GM21576 (cell line): Measurements from ENCODE around the gene PVALEF.
"Not testable (repeated sequence)": the region's sequence is repeated elsewhere in the genome, so short reads cannot be mapped to it uniquely, and the experiment has no call there.

Experiments
- ATAC-seq: cut with Tn5 transposase; IDR thresholded peaks from one replicate; pipeline ENCODE4 v1.9.1; 2021; ENCODE audit warnings: mild to moderate bottlenecking, moderate library complexity; ENCODE audit not compliant: unreplicated experiment

The PVALEF gene

DNA sequence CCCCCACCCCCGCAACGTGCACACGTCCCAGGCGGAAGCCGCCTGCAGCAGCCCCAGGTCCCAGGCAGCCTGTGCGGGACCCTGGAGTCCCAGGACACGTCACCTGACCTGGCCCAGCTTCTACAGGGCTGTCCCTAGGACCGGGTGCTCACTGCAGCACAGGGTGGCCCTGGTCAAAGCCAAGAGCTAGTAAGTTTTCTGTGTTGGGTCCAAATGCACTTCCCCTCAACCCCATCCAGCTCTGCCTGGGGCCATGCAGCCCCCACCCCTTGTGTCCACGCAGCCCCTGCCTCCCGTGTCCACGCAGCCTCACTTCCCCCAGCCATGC lies 22.1 kb upstream of the PVALEF start:
- no peak for ATAC-seq

DNA sequence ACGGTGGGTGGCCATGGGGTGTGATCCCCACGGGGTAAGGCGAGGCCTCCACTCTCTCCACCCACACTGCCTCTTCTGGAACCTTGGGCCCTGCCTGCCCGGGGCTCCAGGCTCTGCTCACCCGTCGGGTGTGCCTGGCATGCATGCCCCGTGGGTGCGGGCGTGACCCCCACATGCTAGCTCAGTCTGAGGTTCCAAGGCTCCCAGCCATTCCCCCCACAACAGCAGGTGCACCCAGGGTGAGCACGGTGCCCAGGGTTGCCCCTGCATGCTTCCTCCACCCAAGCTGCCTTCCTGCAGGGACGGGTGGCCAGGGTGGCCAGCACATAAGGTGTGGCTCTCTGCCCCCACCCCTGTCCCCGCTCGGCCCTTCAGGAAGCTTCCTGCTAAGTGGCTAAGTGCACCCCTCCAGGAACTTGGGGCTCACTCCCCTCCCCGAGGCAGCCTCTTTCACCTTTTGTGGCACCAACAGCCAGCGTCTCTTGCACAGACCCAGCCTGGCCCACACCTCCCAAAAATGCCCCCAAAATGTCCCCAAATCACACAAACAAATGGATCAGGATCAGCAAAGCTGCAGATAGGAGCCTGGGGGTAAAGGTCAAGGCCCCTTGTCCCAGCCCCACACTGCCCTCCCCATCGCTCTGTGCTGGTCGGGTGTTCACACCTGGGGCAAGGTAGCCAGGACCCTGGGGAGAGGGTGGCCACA lies 21.4 kb upstream of the PVALEF start:
- no peak for ATAC-seq

DNA sequence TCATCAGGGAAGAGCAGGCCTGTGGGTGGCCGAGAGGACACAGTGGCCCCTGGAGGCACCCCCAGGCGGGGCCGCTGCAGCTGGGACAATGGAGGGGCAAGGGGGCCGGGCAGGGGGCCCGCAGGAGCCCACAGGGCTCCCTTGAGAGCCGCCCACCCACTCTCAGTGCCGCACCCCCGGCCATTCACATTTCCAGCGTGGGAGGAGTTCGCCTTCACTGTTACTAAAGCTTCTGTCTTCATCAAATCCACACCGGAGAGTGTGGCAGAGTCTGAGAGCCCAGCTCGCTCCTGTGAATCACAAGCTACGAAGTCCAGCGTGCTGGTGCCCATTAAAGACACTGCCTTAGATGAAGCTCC lies 20.9 kb upstream of the PVALEF start:
- ATAC-seq = no peak

GRCh38 chr17:81146208-81146607 lies 19.1 kb upstream of the PVALEF start:
- ATAC-seq = not testable (repeated sequence)

- no peak for ATAC-seq
These were observed 17.6 kb upstream of the PVALEF start for GRCh38 chr17:81147701-81148100.

- no peak for ATAC-seq
These were observed 16.7 kb upstream of the PVALEF start for GRCh38 chr17:81148571-81148970.

DNA sequence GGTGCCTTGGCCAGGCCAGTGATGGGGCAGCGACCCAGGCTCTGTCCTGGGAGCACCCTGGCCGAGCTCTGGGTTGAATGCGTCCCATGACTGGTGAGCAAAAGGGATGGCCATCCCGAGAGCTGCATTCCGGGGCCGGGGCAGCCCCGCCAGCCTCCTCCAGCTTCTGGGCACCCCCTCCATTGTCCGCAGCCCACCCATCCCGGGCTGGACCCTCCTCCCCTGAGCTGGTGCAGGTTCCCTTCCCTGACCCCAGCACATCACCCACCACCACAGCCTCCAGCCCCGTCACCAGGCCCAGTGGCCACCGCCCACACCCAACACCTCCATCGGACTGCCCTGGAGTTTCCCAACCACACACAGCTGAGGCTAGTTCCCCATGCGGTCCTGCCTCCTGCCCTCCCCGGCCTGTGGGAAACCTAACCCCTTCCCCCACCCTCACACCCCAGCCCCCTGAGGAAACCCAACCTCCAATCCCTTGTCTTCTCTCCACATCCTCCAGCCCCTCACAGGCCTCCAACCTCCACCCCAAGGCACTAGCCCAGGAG lies 16.2 kb upstream of the PVALEF start:
- no peak for ATAC-seq

DNA sequence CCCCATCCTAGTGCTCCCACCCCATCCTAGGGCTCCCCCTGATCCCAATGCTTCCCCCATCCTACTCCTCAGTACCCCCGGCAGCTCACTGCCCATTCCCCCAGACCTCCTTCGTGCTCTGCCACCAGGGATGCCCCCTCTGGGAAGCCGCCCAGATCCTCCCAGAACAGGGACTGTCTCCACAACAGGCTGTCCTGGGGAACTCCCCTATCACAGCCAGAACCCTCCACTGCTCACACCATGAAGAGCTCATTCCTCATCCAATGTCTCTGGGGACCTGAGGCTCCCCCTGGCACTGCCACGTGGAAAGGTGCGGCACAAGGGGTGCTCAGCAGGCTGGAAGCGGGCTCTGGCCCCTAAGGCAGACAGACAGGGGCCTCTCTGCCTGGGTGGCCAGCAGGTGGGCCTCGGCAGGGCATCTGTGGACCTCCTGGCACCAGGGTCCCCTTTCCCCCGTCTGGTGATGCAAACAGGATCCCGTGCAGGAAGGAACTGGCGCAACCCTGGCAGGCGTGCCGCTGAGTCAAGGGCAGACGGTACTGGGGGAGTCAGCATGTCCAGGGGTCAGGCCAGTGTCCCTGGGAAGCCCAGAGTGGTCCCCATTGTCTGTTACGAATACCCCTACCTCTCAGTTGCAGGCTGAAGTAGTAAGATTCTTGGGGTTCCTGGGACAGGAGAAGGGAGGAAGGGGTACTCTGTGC lies 14.8 kb upstream of the PVALEF start:
- ATAC-seq = no peak

DNA sequence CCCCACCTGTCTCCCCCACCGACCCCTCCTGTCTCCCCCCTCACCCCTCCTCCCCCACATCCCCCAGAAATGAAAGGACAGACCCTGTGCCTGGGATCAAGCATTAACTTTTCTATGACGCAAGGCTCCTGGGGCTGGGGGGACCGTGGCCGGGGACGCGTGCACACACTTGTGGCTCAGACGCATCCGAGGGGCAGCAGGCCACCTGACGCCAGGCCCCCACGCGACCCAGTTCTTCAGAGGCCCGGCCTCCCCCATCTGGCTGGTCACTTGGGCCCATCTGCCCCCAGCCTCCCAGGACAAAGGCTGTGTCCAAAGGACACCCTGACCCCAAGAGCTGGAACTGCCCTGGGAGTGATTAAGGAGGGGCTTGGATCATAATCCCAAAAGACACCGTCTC lies 14.0 kb upstream of the PVALEF start:
- no peak for ATAC-seq

DNA sequence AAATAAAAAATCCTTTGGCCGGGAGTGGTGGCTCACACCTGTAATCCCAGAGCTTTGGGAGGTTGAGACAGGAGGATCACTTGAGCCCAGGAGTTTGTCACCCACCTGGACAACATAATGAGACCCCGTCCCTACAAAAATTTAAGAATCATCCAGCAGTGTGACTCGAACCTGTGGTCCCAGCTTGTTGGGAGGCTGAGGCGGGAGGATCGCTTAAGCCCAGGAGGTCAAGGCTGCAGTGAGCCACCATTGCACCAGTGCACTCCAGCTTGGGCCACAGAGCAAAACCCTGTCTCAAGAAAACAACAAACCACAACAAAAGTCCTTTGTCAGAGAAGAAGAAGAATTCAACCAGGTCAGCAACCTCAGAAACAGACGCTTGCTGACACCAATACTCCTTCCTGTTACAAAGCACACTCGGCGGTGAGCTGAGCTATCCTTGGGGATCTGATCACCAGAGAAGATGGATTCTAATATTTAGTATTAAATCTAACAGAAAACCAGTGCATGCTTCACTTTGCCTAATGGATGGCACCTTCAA lies 12.9 kb upstream of the PVALEF start:
- ATAC-seq = no peak

- ATAC-seq = no peak
These were observed 11.9 kb upstream of the PVALEF start for GRCh38 chr17:81153340-81153803.

DNA sequence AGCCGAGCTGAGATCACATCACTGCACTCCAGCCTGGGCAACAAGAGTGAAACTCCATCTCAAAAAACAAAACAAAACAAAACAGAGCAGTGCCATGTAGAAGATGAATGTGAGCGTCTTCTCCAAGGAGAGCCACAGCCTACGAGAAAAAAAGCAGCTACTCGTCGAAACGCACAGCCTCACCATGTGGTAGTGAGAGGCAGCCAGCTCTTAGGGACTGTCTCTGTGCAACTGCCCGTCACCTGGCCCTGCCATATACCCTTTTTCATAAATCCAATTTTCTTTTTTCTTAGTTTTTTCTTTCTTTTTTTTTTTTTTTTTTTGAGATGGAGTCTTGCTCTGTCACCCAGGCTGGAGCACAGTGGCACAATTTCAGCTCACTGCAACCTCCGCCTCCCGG lies 11.3 kb upstream of the PVALEF start:
- ATAC-seq = not testable (repeated sequence)

DNA sequence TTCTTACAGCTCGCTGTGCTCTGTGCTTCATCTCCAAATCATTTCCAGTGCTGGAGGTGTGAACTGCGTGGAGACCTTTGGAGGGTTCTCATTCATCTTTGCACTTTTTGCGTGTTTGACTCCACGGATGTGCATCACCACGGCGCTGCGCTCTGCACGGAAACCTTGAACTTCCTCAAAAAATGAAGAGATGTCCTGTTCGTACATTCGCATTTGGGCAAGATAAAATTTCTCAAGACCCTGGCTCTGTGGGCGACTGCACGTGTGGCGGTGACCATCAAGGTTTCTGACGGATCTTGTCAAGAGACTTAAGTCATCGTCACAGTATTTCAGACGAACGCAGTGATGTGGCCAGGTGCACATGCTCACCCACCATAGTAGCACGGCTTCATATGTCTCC lies 10.3 kb upstream of the PVALEF start:
- ATAC-seq = no peak

DNA sequence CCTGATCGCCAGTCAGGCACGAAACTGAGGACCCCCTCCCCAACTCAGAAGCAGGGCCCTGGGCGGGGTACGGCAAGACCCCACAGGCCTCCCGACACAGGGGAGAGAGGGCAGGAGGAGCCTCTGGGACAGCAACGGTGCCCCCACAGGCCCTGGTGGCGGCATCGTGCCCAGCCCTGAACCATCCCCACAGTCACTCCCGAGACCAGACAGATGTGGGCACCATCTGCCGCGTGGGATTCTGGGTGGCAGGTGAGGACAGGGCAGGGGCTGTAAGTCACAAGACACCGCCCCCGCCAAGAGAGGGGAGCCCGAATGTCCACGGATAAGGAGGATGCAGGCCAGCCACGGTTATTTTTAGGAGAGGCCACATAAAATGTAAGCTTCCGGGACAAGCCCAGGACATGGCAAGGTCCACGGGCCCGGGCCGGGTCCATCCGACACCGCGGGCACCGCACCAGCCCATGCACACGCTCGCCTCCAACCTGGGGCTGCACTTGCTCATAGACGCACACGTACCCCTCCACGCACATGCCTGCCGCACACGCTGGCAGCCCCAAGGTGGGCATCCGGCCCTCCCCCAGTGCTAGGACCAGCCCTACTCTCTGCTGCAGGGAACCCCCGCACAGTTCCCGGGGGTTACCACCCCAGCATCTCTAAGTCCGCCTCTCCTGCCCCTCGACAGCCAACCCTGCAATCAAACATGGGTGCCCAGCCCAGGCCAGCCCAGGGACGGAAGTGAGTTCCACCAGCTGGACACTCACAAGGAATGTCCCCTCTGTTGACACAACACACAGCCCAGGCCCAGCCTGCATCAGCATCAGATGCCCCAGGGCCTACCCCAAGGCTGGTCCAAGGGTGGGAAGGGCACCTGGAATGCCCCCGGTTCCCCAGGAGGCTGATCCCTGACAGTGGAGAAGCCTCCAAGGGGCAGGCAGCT lies 8.2 kb upstream of the PVALEF start:
- no peak for ATAC-seq

DNA sequence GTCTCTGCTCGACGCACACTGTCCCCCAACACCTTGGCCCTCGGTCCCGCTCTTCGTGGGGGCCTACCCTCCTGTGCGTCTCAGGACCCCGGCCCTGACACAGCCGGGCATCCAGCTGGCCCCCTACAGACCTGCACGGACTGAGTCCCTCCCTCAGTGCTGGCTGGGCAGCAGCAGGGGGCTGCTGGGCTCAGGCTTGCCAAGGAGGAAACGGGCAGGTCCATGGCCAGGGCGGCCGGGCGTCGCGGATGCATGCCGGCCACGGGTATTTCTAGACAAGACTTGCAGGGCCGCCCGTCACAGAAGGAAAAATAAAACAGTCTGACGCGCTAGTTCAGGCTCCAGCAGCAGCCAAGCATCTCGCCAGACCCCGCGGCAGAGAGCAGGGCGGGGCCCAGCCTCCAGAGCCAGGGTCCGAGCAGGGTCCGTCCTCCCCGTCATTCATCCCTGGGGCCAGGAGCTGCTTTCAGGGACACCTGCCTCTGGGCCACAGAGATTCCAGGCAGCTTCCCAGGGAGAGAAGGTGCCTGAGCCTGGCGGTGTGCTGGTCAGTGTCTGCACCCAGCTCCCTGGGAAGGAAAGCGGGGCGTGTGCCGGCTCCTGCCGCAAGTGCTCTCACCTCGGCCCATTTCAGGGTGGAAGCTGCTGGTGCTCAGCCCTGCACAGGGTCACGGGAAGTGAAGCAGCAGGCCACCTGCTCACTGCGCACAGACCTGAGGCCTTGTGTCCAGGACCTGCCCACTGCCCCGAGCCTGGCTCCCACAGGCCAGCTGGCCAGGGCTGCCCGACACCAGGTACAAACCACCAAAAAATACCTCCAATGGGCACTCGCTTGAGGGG lies 7.2 kb upstream of the PVALEF start:
- ATAC-seq = no peak

- no peak for ATAC-seq
These were observed 6.4 kb upstream of the PVALEF start for GRCh38 chr17:81158688-81159590.

DNA sequence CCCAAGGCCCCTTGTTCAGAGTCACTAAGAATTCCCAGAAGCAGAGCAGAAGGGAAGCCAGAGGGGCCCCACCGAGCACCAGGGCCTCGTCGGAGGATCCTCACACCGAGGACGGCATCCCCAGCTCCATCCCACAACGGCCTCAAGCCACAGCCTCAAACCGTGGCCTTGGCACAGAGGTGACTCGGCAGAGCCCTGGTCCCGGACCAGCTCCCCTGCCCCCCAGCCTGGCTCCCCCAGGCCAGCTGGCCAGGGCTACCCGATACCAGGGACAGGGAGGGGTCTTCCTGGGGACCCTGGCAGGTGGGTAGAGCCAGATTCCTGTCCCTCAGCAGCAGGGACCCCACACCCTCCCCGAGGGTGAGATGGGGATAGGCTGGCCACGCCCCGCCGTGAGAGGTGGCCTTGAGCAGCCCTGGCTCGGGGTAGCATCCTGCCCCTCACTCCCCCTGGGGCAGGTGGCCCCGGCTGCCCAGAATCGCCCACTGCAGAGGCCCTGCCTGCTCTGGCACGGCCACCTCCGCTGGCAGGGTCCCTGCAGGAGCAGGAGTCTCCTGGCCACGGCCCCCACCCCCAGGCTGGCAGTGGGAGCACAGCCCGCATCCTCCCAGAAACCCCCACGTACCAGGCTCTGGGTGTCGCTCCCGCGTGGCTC lies 5.6 kb upstream of the PVALEF start:
- no peak for ATAC-seq

DNA sequence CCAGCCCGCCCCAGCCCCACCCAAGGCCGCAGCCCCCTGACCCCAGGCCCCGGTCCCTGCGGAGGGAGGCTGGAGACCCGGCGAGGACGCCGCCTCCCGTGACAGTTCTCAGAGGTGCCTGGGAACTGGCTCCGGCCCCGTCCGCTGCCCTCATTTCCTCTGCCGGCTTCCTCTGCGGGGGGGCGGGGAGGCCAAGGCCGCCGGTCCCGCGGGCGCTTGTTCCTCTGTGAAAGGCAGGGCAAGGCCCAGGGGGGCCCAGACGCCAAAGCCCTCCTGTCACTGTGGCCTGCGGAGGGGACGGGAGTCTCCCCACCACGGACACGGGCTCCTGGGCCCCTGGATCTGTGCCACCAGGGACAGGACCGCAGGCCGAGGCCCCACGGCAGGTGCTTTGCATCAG lies 5.0 kb upstream of the PVALEF start:
- no peak for ATAC-seq
